Measurements from ENCODE around the gene EIF3D. TPM values are rescaled to one million over a fixed set of nuclear protein-coding genes. Genes with fewer than 3 reads are reported as not detected.

The EIF3D gene
- total and polyA plus RNA-seq, 2 of the 13 experiments (the other 11 are each of a cell fraction or from before 2014, with no cell fraction given), result 118 to 274 TPM

DNA sequence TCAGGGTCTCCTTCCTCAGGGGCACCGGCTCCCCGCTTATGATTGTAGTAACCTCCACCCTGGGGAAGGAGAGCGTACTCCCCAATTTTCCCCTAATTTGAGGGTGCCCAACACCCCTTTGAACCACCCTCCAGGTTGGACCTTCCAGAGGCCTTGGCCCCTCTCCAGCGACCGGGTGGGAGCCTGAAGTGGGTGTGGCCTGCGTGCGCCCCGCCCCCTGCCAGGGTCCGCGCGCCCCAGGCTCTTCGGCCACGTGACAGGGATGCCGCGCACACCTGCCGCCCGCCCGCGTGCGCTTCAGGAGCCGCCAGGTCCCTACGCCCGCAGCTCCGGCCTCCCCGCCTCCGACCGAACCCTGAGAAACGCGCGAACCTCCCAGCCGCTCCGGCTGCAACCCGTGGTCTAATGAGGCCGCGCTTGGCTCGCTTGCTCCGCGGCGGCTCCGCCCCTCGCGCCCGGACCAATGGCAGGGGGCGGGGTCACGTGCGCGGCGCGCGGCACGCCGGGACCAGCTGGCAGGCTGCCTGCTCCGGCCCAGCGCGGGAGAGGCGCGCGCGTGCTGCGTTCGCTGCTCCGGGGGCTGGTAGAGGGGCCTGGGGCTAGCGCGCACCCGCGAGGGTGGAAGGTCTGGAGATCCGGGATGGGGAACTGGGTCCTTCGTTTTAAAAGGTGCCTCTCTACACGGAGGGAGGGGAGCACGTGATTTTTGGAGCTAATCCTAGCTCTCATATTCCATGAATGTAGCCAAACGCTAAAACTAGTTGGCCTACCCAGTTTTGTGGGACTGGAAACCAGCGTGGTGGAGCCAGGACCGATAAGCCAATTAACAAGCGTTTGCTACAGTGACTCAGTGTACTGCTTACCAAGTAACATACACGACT lies 22.1 kb downstream of the EIF3D start, which contains the start of gene FOXRED2 (continued):
- TF ChIP-seq IKZF4 (CRISPR knock-in tag; IDR thresholded peaks at IDR 0.05; ENCODE audit: borderline replicate concordance, low read depth, not compliant biosample characterization) (peak; percentile 95), CEBPG (CRISPR knock-in tag; IDR thresholded peaks at IDR 0.05) (no peak), EP300 (IDR thresholded peaks at IDR 0.05; ENCODE audit: low read depth in 2 of 2, low read length in 2 of 2) (peak in 1 of 2 experiments; percentile 48; a peak in 2 of 4 replicates), EP300 (CRISPR knock-in tag; IDR thresholded peaks at IDR 0.05; ENCODE audit: borderline replicate concordance) (0 out of 2 replicates have a peak, but pooled peaks have one; percentile 15), ZNF644 (CRISPR knock-in tag; IDR thresholded peaks at IDR 0.05; ENCODE audit: low read depth) (no peak), NCOR1 (IDR thresholded peaks at IDR 0.05; ENCODE audit: borderline replicate concordance, low read length) (no peak; the same call in 1 of the 2 replicates), ZNF292 (CRISPR knock-in tag; IDR thresholded peaks at IDR 0.05; ENCODE audit: borderline replicate concordance, low read depth) (no peak), SALL2 (CRISPR knock-in tag; IDR thresholded peaks at IDR 0.05) (peak; percentile 90), ZNF431 (CRISPR knock-in tag; IDR thresholded peaks at IDR 0.05; ENCODE audit: borderline replicate concordance, low read depth) (peak; percentile 89; the same call in 1 of the 2 replicates), ZFP36L1 (CRISPR knock-in tag; IDR thresholded peaks at IDR 0.05) (peak; percentile 69; the same call in 1 of the 2 replicates), ZNF496 (CRISPR knock-in tag; IDR thresholded peaks at IDR 0.05; ENCODE audit: insufficient replicate concordance) (peak; percentile 42), ZNF138 (CRISPR knock-in tag; IDR thresholded peaks at IDR 0.05; ENCODE audit: low read depth) (peak; percentile 82), ZNF569 (CRISPR knock-in tag; IDR thresholded peaks at IDR 0.05; ENCODE audit: borderline replicate concordance) (peak; percentile 40; the same call in 1 of the 2 replicates), DNMT3B (CRISPR knock-in tag; conservative IDR thresholded peaks at IDR 0.05) (no peak), ZNF891 (CRISPR knock-in tag; IDR thresholded peaks at IDR 0.05) (peak; percentile 98), NR2F2 (IDR thresholded peaks at IDR 0.05; ENCODE audit: borderline replicate concordance, low read depth) (no peak), HNF4G (IDR thresholded peaks at IDR 0.05; ENCODE audit: borderline replicate concordance, low read depth, low read length) (no peak), HNF4G (CRISPR knock-in tag; IDR thresholded peaks at IDR 0.05; ENCODE audit: borderline replicate concordance, low read depth) (no peak; the same call in none of the 2 replicates), TOE1 (CRISPR knock-in tag; IDR thresholded peaks at IDR 0.05) (no peak)
- TF ChIP-seq, protein P1, sequence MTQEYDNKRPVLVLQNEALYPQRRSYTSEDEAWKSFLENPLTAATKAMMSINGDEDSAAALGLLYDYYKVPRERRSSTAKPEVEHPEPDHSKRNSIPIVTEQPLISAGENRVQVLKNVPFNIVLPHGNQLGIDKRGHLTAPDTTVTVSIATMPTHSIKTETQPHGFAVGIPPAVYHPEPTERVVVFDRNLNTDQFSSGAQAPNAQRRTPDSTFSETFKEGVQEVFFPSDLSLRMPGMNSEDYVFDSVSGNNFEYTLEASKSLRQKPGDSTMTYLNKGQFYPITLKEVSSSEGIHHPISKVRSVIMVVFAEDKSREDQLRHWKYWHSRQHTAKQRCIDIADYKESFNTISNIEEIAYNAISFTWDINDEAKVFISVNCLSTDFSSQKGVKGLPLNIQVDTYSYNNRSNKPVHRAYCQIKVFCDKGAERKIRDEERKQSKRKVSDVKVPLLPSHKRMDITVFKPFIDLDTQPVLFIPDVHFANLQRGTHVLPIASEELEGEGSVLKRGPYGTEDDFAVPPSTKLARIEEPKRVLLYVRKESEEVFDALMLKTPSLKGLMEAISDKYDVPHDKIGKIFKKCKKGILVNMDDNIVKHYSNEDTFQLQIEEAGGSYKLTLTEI (CRISPR knock-in tag; conservative IDR thresholded peaks at IDR 0.05), result peak; percentile 69; the same call in 1 of the 2 replicates
- TF ChIP-seq, protein P2, sequence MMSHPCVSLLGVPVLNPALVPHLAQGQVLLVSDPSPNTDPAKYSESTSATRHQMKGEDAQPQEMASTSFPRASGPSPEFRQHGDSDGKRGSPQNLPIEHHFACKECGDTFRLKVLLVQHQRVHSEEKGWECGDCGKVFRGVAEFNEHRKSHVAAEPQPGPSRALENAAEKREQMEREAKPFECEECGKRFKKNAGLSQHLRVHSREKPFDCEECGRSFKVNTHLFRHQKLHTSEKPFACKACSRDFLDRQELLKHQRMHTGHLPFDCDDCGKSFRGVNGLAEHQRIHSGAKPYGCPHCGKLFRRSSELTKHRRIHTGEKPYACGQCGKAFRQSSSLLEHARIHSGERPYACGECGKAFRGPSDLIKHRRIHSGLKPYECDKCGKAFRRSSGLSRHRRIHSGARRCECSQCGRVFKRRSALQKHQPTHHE (CRISPR knock-in tag; IDR thresholded peaks at IDR 0.05; ENCODE audit: borderline replicate concordance), result peak; percentile 66
- TF ChIP-seq, protein P3, sequence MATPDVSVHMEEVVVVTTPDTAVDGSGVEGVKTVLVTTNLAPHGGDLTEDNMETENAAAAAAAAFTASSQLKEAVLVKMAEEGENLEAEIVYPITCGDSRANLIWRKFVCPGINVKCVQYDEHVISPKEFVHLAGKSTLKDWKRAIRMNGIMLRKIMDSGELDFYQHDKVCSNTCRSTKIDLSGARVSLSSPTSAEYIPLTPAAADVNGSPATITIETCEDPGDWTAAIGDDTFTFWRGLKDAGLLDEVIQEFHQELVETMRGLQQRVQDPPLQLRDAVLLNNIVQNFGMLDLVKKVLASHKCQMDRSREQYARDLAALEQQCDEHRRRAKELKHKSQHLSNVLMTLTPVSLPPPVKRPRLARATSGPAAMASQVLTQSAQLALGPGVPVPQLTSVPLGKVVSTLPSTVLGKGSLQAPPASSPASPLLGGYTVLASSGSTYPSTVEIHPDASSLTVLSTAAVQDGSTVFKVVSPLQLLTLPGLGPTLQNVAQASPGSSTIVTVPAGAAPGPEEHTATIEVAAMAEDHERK (CRISPR knock-in tag; IDR thresholded peaks at IDR 0.05; ENCODE audit: low read depth), result no peak
